Skin epidermis (tissue), 12 donors: ENCODE measurements around the gene FSTL4.
"Not testable (repeated sequence)": the region's sequence is repeated elsewhere in the genome, so short reads cannot be mapped to it uniquely, and the experiment has no call there.

ENCODE experiments used
- H3K27ac ChIP-seq, 21 experiments: fragments of 200-600 bp; sonication (generic) in 11 of 21; one replicate each; pipeline ENCODE4 v1.5.0; 2020; ENCODE audit warnings: mild to moderate bottlenecking in 3 of 21, inconsistent platforms in 2 of 21, moderate library complexity in 2 of 21
- H3K4me3 ChIP-seq, 7 experiments: fragments of 200-600 bp; sonication (generic) in 2 of 7; one replicate each; pipeline ENCODE4 v1.5.0; 2020; ENCODE audit warnings: inconsistent platforms in 2 of 7, mild to moderate bottlenecking in 2 of 7, moderate library complexity in 1 of 7

FSTL4 gene

DNA sequence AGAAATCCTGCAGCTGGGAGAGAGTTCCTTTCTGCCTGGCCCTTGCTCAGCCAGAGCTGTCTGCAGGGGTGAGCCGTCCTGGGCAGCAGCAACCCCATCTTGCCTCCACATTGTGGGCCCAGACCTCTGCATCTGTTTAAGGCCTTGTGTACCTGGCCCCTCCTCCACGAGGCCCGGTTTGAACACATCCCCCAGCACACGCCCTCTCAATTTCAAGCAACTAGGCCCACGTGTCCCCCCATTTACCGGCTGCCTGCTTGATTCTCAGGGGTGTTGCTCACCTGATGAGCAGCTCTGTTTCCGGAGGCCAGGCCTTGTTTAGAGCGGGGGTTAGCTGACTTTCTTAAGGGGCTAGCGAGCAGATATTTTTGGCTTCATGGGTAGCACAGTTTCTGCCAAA is 378.7 kb downstream of the FSTL4 start:
- no peak overlapping the region for H3K4me3 ChIP-seq
- H3K27ac ChIP-seq, result no peak overlapping the region

DNA sequence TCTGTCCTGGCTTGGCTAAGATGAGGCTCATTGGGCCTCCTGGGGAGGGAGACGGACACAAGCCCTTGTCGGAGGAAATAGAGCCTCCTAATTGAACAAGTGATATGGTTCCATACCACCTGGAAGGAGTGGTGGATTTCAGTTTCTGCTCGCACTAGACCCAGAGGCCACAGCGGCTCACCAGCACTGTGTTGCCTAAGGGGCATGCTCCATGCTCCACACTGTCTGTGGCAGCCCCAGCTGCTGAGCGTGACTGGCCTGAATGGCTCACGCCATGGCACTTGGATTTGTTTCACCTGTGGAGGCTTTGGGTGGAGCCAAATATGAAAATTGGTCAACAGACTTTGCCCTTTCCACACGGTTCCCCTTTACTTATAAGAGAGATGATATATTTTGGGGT is 379.4 kb downstream of the FSTL4 start:
- H3K4me3 ChIP-seq, result no peak overlapping the region
- H3K27ac ChIP-seq, result no peak overlapping the region

DNA sequence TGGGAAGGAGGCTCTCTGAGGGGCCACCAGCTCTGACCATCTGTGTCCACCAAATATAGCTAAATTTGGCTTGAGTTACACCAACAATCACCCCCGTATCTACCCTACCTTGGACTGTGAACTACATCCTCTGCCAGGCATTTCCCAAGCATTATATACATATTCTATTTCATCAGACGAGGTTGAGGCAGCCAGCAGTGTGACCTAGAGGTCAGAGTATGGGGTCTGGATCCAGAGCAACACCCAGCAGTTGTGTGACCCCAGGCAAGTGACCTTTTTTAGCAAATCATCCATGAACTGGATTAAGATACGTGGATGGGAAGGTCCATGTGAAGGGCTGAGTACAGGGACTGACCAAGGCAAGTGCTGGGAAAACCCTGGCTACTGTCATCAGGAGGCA is 379.9 kb downstream of the FSTL4 start:
- Histone ChIP-seq H3K4me3 (no peak overlapping the region), H3K27ac (no peak overlapping the region)

DNA sequence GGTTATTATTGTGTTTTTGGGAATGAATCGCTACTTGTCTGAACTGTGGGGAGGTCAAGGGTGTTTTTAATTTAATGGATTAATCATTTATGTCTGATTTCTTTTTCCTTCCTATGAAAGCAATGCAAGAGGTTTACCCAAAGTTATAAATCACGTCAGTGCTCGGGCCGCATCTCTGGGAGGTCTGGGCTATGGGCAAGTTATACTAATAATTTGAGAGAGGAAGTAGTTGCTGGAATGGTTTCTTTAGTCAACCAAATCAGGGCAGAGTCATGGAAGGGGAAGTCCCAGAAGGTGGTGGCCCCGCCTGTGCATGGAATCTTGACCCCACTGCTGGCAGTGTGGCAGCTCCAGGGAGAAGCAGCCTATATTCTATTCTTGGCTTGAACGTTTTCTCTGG is 380.3 kb downstream of the FSTL4 start:
- H3K4me3 ChIP-seq, result no peak overlapping the region

DNA sequence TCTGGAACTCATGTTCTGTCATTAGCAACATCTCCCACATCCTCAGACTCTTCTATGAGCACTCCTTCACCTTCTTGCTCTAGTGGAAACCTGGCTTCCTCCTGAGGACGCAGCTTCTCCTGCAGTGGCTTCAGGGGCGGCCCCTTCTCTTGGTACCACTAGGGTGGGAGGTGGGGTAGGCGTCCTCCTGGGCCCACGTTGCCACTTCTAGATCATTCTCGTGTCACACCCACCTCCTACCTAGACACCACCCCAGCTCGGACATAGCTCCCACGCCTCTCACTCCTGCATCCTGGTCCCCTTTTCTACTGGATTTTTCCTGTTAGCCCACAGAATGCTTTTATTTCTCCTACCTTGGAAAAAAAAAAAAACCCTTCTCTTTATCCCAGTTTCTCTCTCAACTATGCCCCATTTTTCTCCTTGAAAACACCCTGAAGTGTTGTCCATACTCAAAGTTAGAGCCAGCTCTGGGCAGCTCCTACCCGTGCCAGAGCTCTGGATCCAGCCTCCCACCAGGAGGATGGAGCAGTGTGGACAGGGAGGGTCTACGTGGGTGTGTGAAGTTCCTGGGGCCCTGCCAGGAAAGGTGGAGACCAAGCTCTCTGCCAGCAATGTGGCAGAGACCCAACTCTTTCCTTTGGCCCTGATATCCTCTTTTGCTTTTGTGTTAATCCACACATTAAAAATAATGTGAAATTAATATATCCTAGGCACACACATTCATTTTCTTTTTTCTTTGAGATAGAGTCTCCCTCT is 381.3 kb downstream of the FSTL4 start:
- Histone ChIP-seq H3K27ac (peak overlapping the region in 6 of 21 experiments; percentile 6 to 68 (median 38)), H3K4me3 (no peak overlapping the region)

More for the DNA sequence above, 380.3 kb downstream of the FSTL4 start:
- H3K27ac ChIP-seq, result no peak overlapping the region

DNA sequence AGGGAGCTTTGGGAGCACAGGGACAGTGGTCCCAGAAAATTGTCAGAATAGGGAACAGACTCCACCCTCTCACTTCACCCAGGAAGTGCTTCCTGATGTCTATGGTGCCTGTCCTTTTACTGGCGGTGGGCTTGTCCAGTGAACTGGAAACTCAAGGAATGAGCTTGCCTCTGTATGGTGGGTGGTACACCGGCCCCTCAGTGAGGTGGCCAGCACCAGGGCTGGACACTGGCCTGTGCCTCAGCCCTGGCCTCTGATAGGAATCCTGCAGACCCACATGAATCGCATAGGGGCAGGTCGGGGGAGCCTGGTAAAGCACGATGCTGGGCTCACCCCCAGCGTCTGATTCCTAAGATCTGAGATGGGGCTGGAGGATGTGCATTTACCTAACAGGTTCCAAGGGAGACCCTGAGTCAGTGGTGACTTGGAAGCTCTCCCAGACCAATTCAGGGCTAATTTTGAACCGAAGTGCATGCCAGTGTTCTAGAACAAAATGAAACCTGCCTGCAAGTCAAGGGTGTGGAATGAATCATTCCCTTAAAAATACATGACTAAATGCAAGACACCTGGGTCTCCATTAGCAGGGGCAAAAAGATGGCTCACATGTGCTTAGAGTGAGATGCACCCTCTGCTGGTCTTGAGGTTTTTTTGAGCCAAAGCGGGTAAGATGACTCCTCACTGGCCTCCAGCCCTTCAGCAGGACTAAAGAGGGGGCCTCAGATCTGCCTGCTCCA is 382.2 kb downstream of the FSTL4 start:
- Histone ChIP-seq H3K4me3 (no peak overlapping the region), H3K27ac (peak overlapping the region in 6 of 21 experiments; percentile 6 to 68 (median 38))

DNA sequence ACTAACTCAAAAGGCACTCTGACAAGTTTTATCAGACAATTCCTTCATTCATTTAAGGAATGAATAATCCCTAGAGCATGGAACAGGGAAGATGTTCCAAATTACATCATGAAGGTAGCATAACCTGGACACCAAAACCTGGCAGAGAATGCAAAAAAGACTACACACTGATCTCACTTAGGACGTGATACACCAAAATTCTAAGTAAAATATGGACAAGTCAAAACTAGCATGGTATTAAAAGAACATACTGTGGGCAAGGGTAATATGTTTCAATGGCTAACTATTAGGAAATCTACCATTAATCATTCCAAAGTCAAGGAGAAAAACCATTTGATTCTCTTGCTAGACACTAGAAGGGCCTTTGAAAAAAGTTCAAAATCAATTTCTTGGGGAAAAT is 384.0 kb downstream of the FSTL4 start:
- H3K27ac ChIP-seq, result peak overlapping the region in 1 of 21 experiments; percentile 41
- H3K4me3 ChIP-seq, result no peak overlapping the region

DNA sequence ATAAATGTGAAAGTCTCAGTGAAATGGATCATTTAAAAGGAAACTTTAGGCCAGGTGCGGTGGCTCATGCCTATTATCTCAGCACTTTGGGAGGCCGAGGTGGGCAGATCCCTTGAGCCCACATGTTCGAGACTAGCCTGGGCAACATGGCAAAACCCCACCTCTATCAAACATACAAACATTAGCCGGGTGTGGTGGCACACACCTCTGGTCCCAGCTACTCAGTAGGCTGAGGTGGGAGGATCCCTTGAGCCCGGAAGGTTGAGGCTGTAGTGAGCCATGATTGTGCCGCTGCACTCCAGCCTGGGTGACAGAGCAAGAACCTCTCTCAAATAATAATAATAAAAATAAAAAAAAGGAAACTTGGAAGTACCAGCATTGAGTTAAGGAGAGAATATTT is 384.4 kb downstream of the FSTL4 start:
- Histone ChIP-seq H3K4me3 (no peak overlapping the region), H3K27ac (peak overlapping the region in 5 of 21 experiments; percentile 12 to 72 (median 37))

- Histone ChIP-seq H3K27ac (peak overlapping the region in 6 of 21 experiments; percentile 8 to 72 (median 32)), H3K4me3 (no peak overlapping the region)
These were observed 385.3 kb downstream of the FSTL4 start for GRCh38 chr5:133227082-133227481.

DNA sequence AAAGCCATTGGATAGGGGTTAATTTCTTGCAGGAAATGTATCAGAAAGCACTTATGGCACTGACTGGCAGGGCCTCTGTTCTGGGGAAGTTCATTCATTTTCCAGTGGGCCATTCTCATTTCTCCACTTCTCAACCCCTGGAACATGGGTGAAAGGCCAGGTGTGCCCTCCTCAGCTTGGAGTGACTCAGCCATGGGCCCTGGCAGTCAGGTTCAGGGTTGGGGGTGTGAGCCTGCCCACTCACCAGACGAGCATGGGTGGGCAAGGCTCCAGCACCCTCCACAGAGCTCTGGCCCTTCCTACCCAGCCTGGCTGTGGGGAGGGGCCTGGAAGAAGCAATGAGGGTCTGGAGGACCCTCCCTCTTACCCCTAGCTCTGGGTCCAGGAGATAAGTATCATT is 386.2 kb downstream of the FSTL4 start:
- Histone ChIP-seq H3K4me3 (no peak overlapping the region), H3K27ac (peak overlapping the region in 12 of 21 experiments; percentile 13 to 75 (median 52))

DNA sequence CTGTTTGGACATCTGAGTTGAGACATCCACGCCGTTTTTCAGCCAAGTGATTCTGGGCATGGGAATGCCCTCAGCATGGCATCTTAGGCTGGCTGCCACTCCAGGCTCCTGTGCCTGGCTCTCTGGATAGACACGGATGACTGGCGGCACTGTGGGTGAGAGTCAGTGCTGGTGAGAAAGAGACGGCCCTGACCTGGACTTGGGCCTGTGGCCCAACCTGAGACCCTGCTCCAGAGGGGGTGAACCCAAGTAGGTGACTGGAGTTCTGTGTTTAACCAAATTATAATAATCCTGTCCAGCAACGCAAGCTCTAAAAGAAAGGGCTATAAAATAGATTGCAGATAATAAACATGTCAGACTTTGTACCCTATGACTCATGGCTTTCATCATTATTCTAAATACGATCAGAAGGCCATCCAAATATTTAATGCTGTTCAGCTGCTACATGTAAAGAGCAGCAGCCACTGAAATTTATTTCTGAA is 386.6 kb downstream of the FSTL4 start:
- Histone ChIP-seq H3K4me3 (no peak overlapping the region), H3K27ac (peak overlapping the region in 10 of 21 experiments; percentile 16 to 75 (median 51))

DNA sequence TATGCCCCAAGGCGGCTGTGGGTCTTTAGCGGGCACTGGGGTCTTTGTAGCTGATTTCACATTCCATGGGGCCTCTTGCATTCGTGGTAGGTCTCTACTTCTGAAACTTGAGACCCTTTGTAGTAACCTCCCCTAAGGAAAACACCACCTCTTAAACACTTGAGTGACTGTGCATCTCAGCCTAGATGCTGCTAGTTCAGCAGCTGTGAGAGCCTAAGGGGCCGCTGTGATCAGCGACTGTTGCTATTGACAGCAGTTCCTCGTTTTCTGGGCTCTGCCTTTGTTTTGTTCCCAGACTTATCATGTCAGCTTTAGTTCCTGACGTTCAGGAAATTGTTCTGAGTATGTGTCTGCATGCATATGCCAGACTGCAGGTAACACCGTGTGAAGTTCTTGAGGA is 389.4 kb downstream of the FSTL4 start:
- Histone ChIP-seq H3K4me3 (no peak overlapping the region), H3K27ac (no peak overlapping the region)

- no peak overlapping the region for H3K4me3 ChIP-seq
- H3K27ac ChIP-seq, result no peak overlapping the region
These were observed 389.8 kb downstream of the FSTL4 start for GRCh38 chr5:133222521-133222920.

- H3K4me3 ChIP-seq, result no peak overlapping the region
- H3K27ac ChIP-seq, result no peak overlapping the region
These were observed 390.3 kb downstream of the FSTL4 start for GRCh38 chr5:133222040-133222439.

GRCh38 chr5:133220851-133221674 is 391.3 kb downstream of the FSTL4 start:
- no peak overlapping the region for H3K27ac ChIP-seq

GRCh38 chr5:133219296-133219695 is 393.0 kb downstream of the FSTL4 start:
- Histone ChIP-seq H3K4me3 (no peak overlapping the region), H3K27ac (no peak overlapping the region)

More at GRCh38 chr5:133220851-133221674, 391.3 kb downstream of the FSTL4 start:
- no peak overlapping the region for H3K4me3 ChIP-seq

DNA sequence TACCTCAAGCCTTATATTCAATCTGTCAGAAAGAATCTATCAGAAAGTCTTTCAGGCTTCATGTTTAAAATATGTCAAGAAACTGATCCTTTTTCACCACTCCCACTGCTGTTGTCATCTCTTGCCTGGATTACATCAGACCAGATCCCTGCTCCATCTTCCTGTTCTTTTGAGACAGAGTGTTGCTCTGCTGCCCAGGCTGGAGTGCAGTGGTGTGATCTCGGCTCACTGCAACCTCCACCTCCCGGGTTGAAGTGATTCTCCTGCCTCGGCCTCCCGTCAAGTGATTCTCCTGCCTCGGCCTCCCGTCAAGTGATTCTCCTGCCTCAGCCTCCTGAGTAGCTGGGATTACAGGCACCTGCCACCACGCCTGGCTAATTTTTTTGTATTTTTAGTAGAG is 396.2 kb downstream of the FSTL4 start:
- not testable (repeated sequence) for H3K4me3 ChIP-seq, H3K27ac ChIP-seq

DNA sequence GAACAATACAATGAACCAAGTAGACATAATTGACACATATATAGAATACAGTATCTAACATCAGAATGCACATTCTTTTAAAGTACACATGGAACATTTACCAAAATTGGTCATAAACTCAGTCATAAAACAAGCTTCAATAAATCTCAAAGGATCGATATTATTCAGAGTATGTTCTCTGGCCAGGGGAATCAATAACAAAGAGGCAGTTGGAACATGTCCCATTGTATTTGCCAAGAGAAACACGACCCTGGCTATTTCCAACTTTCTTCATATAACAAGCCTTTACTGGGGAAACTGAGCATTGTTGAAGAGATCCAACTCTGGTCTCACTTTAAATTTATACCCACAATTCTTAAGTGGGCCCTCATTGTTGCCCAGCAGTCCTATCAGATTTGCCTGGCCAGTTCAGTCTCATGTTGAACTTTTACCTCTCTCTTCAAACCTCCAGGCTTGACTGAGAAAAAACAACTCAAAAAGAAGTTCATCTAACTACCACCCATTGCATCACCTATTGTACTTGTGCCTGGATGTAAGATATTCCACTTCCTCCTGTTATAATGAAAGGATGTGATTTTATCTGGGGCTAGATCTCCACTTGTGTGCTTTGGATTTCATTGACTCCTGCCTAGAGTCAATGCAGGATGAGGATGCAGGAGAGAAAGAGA is 398.1 kb downstream of the FSTL4 start:
- H3K27ac ChIP-seq, result no peak overlapping the region
- no peak overlapping the region for H3K4me3 ChIP-seq

- Histone ChIP-seq H3K27ac (no peak overlapping the region), H3K4me3 (no peak overlapping the region)
These were observed 406.7 kb downstream of the FSTL4 start for GRCh38 chr5:133205649-133206048.

GRCh38 chr5:133205204-133205603 is 407.1 kb downstream of the FSTL4 start:
- H3K27ac ChIP-seq, result peak overlapping the region in 1 of 21 experiments; percentile 31
- H3K4me3 ChIP-seq, result no peak overlapping the region
